Lower lobe of right lung (tissue), 2 donors: Measurements from ENCODE around the gene MFSD11. TPM values are rescaled to one million over a fixed set of nuclear protein-coding genes. Genes with fewer than 3 reads are reported as not detected.
"Not testable (repeated sequence)": the region's sequence is repeated elsewhere in the genome, so short reads cannot be mapped to it uniquely, and the experiment has no call there.

ENCODE experiments used
- ATAC-seq, 2 donors: fragments of 200-7000 bp; cut with Tn5 transposase; one replicate each; pipeline ENCODE4 v1.9.1; 2020 to 2022; ENCODE audit warnings: mild to moderate bottlenecking in 2 of 2, moderate library complexity in 2 of 2
- DNase-seq: peaks from one replicate; pipeline ENCODE4 v3.0.0-alpha.2; 2020
- H3K27ac ChIP-seq: fragments of 200-600 bp; one replicate; pipeline ENCODE4 v1.8.0; 2022
- H3K27me3 ChIP-seq: fragments of 200-600 bp; one replicate; pipeline ENCODE4 v1.8.0; 2022; ENCODE audit warnings: low read depth
- H3K36me3 ChIP-seq: fragments of 200-600 bp; one replicate; pipeline ENCODE4 v1.8.0; 2022; ENCODE audit warnings: mild to moderate bottlenecking
- H3K4me1 ChIP-seq: fragments of 200-600 bp; one replicate; pipeline ENCODE4 v1.8.0; 2022
- H3K4me3 ChIP-seq: fragments of 200-600 bp; one replicate; pipeline ENCODE4 v1.8.0; 2022; ENCODE audit warnings: mild to moderate bottlenecking
- H3K9me3 ChIP-seq: fragments of 200-600 bp; one replicate; pipeline ENCODE4 v1.8.0; 2022
- intact Hi-C: fragments of 100-400 bp; cut with DNase I; formaldehyde crosslinking; loops from one replicate; pipeline ENCODE4 v1.11.0; 2022
- total RNA-seq: library from RNA; stranded (reverse); fragmentation: NEBNext Ultra II Directional; extraction: Animal tissue kit (Norgen Biotek cat#: 25700); gene quantifications from one replicate; pipeline ENCODE4 v1.2.1, GENCODE V29; 2021
- TF ChIP-seq, protein P1 (sequence below): fragments of 200-600 bp; IDR thresholded peaks from one replicate; pipeline ENCODE4 v1.8.0; 2022; ENCODE audit warnings: antibody characterized with exemption, mild to moderate bottlenecking
- donor health status: DM: no; HTN: yes; CAD: no; lungs with severe emphysema.

Gene MFSD11
- total RNA-seq, 1 donor from 2014 or later, result 32.2 TPM

DNA sequence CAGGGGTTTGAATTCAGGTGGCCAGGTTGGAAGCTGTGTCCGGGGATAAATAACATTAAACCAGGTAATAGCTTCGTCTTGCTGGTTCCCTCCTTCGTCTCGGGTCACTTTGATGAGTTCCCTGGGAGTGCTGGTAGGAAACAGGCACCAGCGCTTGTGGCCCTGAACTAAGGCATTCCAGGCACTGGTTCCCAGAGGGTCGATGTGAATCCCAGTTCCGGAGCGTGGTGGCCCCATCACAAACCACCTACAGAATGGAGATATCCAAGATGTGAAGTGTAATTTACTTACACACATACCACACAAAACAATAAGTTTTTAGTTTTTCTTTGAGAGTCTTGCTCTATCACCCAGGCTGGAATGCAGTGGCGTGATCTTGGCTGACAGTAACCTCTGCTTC is 14.1 kb upstream of the MFSD11 start:
- Histone ChIP-seq H3K27ac (no peak overlapping the region), H3K9me3 (no peaks in the 10 kb centered on the region), H3K4me1 (peaks cover 43% of the 10 kb centered on the region), H3K36me3 (peaks cover 67% of the 10 kb centered on the region), H3K27me3 (no peaks in the 10 kb centered on the region), H3K4me3 (no peak overlapping the region)
- TF ChIP-seq, protein P1, sequence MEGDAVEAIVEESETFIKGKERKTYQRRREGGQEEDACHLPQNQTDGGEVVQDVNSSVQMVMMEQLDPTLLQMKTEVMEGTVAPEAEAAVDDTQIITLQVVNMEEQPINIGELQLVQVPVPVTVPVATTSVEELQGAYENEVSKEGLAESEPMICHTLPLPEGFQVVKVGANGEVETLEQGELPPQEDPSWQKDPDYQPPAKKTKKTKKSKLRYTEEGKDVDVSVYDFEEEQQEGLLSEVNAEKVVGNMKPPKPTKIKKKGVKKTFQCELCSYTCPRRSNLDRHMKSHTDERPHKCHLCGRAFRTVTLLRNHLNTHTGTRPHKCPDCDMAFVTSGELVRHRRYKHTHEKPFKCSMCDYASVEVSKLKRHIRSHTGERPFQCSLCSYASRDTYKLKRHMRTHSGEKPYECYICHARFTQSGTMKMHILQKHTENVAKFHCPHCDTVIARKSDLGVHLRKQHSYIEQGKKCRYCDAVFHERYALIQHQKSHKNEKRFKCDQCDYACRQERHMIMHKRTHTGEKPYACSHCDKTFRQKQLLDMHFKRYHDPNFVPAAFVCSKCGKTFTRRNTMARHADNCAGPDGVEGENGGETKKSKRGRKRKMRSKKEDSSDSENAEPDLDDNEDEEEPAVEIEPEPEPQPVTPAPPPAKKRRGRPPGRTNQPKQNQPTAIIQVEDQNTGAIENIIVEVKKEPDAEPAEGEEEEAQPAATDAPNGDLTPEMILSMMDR, result no peak
- intact Hi-C loops, result no loop called here
- DNase-seq (no peak), ATAC-seq (no peak)

- ATAC-seq, result peak; percentile 66 to 75
- Histone ChIP-seq H3K36me3 (peaks cover 65% of the 10 kb centered on the region), H3K9me3 (no peaks in the 10 kb centered on the region), H3K4me1 (peaks cover 58% of the 10 kb centered on the region), H3K4me3 (peak overlapping the region; percentile 98), H3K27me3 (no peaks in the 10 kb centered on the region), H3K27ac (peak overlapping the region; percentile 99)
- peak; percentile 85 for DNase-seq
- intact Hi-C loops, result no loop called here
- TF ChIP-seq, protein P1, result no peak
These were observed 12.2 kb upstream of the MFSD11 start for GRCh38 chr17:76725580-76726230.

GRCh38 chr17:76726231-76726775 is 11.6 kb upstream of the MFSD11 start, which contains the start of gene JMJD6:
TSS of gene JMJD6 (minus strand) at chr17:76726606. CDS start at chr17:76726475, 131 bp downstream.
- H3K9me3 ChIP-seq, result no peaks in the 10 kb centered on the region
- TF ChIP-seq, protein P1, result no peak
- H3K36me3 ChIP-seq, result peaks cover 65% of the 10 kb centered on the region
- intact Hi-C loops, result no loop called here
- H3K27me3 ChIP-seq, result no peaks in the 10 kb centered on the region
- peak; percentile 97 for DNase-seq
- peak; percentile 95 to 97 for ATAC-seq
- H3K27ac ChIP-seq, result peak within 1 kb of the TSS; percentile 99
- H3K4me3 ChIP-seq, result peak within 1 kb of the TSS; percentile 98
- H3K4me1 ChIP-seq, result peaks cover 62% of the 10 kb centered on the region

GRCh38 chr17:76726776-76727718 is 10.9 kb upstream of the MFSD11 start, which contains the start of gene METTL23:
TSS of gene METTL23 (plus strand) at chr17:76726839. CDS start at chr17:76729711, 2,872 bp downstream.
- ATAC-seq (peak; percentile 78 to 81), DNase-seq (peak; percentile 91)
- Histone ChIP-seq H3K27me3 (no peaks in the 10 kb centered on the region), H3K36me3 (peaks cover 65% of the 10 kb centered on the region), H3K27ac (peak within 1 kb of the TSS; percentile 99), H3K4me1 (peaks cover 70% of the 10 kb centered on the region), H3K4me3 (peak within 1 kb of the TSS; percentile 98), H3K9me3 (no peaks in the 10 kb centered on the region)
- intact Hi-C loops, result no loop called here
- TF ChIP-seq, protein P1, result peak; percentile 78

DNA sequence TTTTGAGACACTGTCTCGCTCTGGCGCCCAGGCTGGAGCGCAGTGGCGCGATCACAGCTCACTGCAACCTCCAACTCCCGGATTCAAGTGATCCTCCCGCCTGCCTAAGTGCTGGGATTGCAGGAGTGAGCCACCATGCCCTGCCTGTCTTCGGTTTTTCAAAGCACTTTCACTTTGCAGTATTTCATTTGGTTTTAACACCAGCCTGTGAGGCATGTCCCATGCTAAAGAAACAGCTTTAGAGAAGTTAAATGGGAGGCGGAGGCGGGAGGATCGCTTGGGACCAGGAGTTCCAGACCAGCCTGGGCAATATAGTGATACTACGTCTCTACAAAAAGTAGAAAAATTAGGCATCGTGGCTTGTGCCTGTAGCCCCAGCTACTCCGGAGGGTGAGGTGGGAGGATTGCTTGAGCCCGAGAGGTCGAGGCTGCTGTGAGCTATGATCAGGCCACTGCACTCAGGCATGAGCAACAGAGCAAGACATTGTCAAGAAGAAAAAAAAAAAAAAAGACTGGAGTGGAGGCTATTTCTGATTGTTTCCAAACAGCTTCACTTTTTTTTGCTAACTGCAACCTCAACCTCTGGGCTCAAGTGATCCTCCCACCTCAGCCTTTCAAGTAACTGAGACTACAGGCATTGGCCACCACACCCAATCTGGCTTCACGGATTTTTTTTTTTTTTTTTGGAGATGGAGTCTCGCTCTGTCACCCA is 10.0 kb upstream of the MFSD11 start:
- no peak for DNase-seq
- peak overlapping the region; percentile 99 for H3K27ac ChIP-seq
- H3K9me3 ChIP-seq, result no peaks in the 10 kb centered on the region
- H3K4me3 ChIP-seq, result peak overlapping the region; percentile 98
- intact Hi-C loops, result no loop called here
- H3K4me1 ChIP-seq, result peaks cover 78% of the 10 kb centered on the region
- peaks cover 65% of the 10 kb centered on the region for H3K36me3 ChIP-seq
- H3K27me3 ChIP-seq, result no peaks in the 10 kb centered on the region
- ATAC-seq, result no peak
- TF ChIP-seq, protein P1, result no peak

GRCh38 chr17:76731800-76732733 is 5.9 kb upstream of the MFSD11 start:
- H3K27me3 ChIP-seq, DNase-seq, intact Hi-C loops, H3K27ac ChIP-seq, H3K4me3 ChIP-seq, H3K9me3 ChIP-seq, ATAC-seq: not testable (repeated sequence)
- Histone ChIP-seq H3K36me3 (peaks cover 72% of the 10 kb centered on the region), H3K4me1 (peaks cover 80% of the 10 kb centered on the region)
